Measurements from ENCODE around the gene SCP2D1. TPM values are rescaled to one million over a fixed set of nuclear protein-coding genes. Genes with fewer than 3 reads are reported as not detected.

The SCP2D1 gene
- total and polyA plus RNA-seq, 2 of the 8 experiments (the other 6 are each of a cell fraction or from before 2014, with no cell fraction given), result not detected

DNA sequence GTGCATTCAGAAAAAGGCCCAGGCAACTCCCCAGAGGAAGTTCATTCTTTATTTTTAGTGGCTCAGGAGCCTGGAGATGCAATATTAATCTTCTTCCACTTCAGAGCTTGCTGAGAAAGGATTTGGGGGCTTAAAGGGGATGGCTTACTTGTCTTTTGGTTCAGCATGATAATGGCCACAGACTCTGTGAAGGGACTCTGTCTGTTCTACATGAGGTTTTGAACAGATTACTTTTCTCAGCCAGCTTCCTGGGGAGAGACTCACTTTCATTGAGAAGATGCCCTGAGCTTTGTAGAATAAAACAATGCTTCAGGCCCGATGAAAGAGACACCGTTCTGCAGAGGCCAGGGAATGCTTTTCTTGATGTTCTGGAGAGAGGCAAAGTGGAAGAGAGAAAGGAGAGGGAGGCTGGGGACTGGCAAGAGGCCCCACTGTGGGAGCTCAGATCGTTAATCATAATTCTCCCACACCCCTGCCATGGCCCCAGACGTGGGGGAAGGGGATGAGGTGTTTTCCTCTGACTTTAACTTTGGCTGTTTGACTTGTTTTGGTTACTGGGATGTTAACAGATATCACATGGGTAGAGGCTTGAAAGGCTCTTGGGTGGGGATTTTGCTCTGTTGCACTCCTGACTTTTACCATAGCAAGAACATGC lies 19.1 kb downstream of the SCP2D1 start:
- no peak overlapping the region for H3K23ac ChIP-seq (ENCODE audit: insufficient read length)
- WGBS, 2 experiments (ENCODE audit: extremely low coverage in 1 of 2, insufficient coverage in 1 of 2, insufficient read length in 1 of 2, insufficient replicate concordance in 2 of 2, low coverage in 1 of 2, low lambda C conversion rate in 2 of 2, missing lambda C conversion rate in 1 of 2), result 79% methylated on average over 4 of the region's 4 CpGs; no CpG with 5 or more reads in 1 of the 2 experiments
- H4K5ac ChIP-seq (ENCODE audit: insufficient read length, low read depth, low read length), result no peak overlapping the region
- H2BK12ac ChIP-seq (ENCODE audit: low read depth, low read length), result no peak overlapping the region
- no peak overlapping the region for H2AFZ ChIP-seq (ENCODE audit: low read length)
- no peak overlapping the region for H3K18ac ChIP-seq (ENCODE audit: extremely low read depth, low read length)
- H3K4me2 ChIP-seq (ENCODE audit: insufficient read depth in 1 of 2, low read depth in 2 of 2, low read length in 2 of 2), result no peak overlapping the region
- DNase-seq (ENCODE audit: low read depth in 1 of 2, low spot score in 2 of 2), result no peak
- H3K14ac ChIP-seq (ENCODE audit: insufficient read length), result no peak overlapping the region
- no peak for FAIRE-seq
- H2BK120ac ChIP-seq (replicated peaks; ENCODE audit: low read depth, low read length), result no peak overlapping the region
- no peak overlapping the region for H2BK15ac ChIP-seq (ENCODE audit: low read length)
- H2AK5ac ChIP-seq (ENCODE audit: low read depth, low read length), result no peak overlapping the region
- H3K23me2 ChIP-seq (ENCODE audit: low read depth, low read length), result no peaks in the 10 kb centered on the region
- POLR2A ChIA-PET (ENCODE audit: partially characterized antibody), result no interaction called here
- no peak overlapping the region for H3K4ac ChIP-seq (replicated peaks; ENCODE audit: insufficient read length, low read depth, low read length)
- H3K9ac ChIP-seq (replicated peaks in 1 of 4; ENCODE audit: extremely low read depth in 1 of 4, low read depth in 3 of 4, low read length in 3 of 4), result no peak overlapping the region
- CTCF ChIA-PET (ENCODE audit: partially characterized antibody), result interaction anchor here (1.8 kb wide), 1 partner anchor 15 kb away, joined by 4 read pairs; no protein-coding TSS in a partner anchor
- H3K79me1 ChIP-seq (ENCODE audit: low read depth, low read length), result no peaks in the 10 kb centered on the region
- no peak overlapping the region for H4K8ac ChIP-seq (ENCODE audit: extremely low read depth, insufficient read depth, low read length)
- H2BK20ac ChIP-seq (ENCODE audit: low read length), result no peak overlapping the region
- H3K4me1 ChIP-seq (replicated peaks in 1 of 4; ENCODE audit: control insufficient read depth in 3 of 4, insufficient read depth in 4 of 4, low read length in 3 of 4), result peaks cover 0 to 2% (median 0%) of the 10 kb centered on the region in 4 experiments; a peak in 1 of 7 replicates
- no peaks in the 10 kb centered on the region for H3K27me3 ChIP-seq (replicated peaks in 1 of 4; ENCODE audit: control insufficient read depth in 3 of 4, extremely low read depth in 1 of 4, insufficient read depth in 3 of 4, low read length in 3 of 4)
- H4K20me1 ChIP-seq (replicated peaks in 1 of 2; ENCODE audit: control insufficient read depth in 1 of 2, insufficient read depth in 2 of 2, low read length in 2 of 2), result no peaks in the 10 kb centered on the region
- no peak for TF ChIP-seq RNF2 (IDR thresholded peaks at IDR 0.05; ENCODE audit: borderline replicate concordance, low read depth, low read length, missing control alignments, poor library complexity, severe bottlenecking)
- no peak for TF ChIP-seq SAP30 (IDR thresholded peaks at IDR 0.05; ENCODE audit: insufficient read depth, insufficient replicate concordance, low read length)
- no peak for TF ChIP-seq CREB1 (IDR thresholded peaks at IDR 0.05)
- TF ChIP-seq, protein P1, sequence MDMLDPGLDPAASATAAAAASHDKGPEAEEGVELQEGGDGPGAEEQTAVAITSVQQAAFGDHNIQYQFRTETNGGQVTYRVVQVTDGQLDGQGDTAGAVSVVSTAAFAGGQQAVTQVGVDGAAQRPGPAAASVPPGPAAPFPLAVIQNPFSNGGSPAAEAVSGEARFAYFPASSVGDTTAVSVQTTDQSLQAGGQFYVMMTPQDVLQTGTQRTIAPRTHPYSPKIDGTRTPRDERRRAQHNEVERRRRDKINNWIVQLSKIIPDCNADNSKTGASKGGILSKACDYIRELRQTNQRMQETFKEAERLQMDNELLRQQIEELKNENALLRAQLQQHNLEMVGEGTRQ (IDR thresholded peaks at IDR 0.05; ENCODE audit: low read length), result no peak
- no peak for TF ChIP-seq NANOG (IDR thresholded peaks at IDR 0.05; ENCODE audit: insufficient read depth, low read depth, low read length, poor library complexity, severe bottlenecking)
- no peak overlapping the region for H2BK5ac ChIP-seq (ENCODE audit: low read depth, low read length)
- no peaks in the 10 kb centered on the region for H3K9me3 ChIP-seq (ENCODE audit: insufficient read depth in 2 of 2, low read depth in 1 of 2, low read length in 1 of 2)
- H3K4me3 ChIP-seq (ENCODE audit: extremely low read depth in 1 of 4, insufficient read depth in 2 of 4, low read depth in 3 of 4, low read length in 4 of 4), result no peak overlapping the region; a peak in 1 of 8 replicates
- H3K27ac ChIP-seq (ENCODE audit: low read depth, low read length), result no peak overlapping the region
- no peak overlapping the region for H4K91ac ChIP-seq (replicated peaks; ENCODE audit: insufficient read length, low read length)
- no peaks in the 10 kb centered on the region for H3K79me2 ChIP-seq (ENCODE audit: control insufficient read depth in 1 of 2, insufficient read depth in 2 of 2, low read length in 2 of 2)
- H3K36me3 ChIP-seq (ENCODE audit: control insufficient read depth in 2 of 4, insufficient read depth in 4 of 4, low read length in 3 of 4), result no peaks in the 10 kb centered on the region
- no peak overlapping the region for H3K56ac ChIP-seq (replicated peaks; ENCODE audit: insufficient read length, low read depth, low read length)
